Cardiac fibroblast (primary cell): ENCODE results near the gene USP7.

ENCODE experiments used
- DNase-seq, 2 donors: peaks; one replicate each; pipeline versions ENCODE4 v3.0.0 to v3.0.0-alpha.2; 2010; ENCODE audit warnings: low read depth in 2 of 2
- H3K4me3 ChIP-seq, 2 donors: replicated peaks in 1 of 2; 1 replicate in 1 of 2; 2 replicates in 1 of 2; pipeline ENCODE4 v1.5.1; 2011; ENCODE audit warnings: low read depth in 2 of 2, low read length in 2 of 2, mild to moderate bottlenecking in 2 of 2, moderate library complexity in 1 of 2
- TF ChIP-seq, protein P1 (sequence below): IDR thresholded peaks from one replicate; pipeline ENCODE4 v1.5.1; 2011; ENCODE audit warnings: low read depth, mild to moderate bottlenecking, low read length, inconsistent platforms

The USP7 gene

DNA sequence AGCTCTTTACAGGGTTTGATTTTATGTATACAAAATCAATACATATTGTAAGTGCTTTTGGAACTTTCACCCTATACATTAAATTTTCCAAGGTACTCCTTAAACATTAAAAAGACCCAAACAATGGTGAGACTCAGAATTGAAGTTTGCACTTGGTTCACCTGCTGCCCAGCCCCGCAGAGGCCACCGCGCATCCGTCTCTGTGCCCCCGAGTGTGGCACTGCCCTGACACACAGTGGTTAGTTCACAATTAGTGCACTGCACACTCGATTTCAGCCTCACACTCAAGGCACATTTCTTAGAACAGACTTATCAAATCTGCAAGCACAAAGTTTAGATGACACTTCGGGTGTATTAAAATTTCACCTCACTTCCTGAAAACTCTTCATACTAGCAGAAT lies 38.3 kb downstream of the USP7 start:
- H3K4me3 ChIP-seq: no peak overlapping the region
- TF ChIP-seq, protein P1, sequence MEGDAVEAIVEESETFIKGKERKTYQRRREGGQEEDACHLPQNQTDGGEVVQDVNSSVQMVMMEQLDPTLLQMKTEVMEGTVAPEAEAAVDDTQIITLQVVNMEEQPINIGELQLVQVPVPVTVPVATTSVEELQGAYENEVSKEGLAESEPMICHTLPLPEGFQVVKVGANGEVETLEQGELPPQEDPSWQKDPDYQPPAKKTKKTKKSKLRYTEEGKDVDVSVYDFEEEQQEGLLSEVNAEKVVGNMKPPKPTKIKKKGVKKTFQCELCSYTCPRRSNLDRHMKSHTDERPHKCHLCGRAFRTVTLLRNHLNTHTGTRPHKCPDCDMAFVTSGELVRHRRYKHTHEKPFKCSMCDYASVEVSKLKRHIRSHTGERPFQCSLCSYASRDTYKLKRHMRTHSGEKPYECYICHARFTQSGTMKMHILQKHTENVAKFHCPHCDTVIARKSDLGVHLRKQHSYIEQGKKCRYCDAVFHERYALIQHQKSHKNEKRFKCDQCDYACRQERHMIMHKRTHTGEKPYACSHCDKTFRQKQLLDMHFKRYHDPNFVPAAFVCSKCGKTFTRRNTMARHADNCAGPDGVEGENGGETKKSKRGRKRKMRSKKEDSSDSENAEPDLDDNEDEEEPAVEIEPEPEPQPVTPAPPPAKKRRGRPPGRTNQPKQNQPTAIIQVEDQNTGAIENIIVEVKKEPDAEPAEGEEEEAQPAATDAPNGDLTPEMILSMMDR: no peak
- DNase-seq: no peak

DNA sequence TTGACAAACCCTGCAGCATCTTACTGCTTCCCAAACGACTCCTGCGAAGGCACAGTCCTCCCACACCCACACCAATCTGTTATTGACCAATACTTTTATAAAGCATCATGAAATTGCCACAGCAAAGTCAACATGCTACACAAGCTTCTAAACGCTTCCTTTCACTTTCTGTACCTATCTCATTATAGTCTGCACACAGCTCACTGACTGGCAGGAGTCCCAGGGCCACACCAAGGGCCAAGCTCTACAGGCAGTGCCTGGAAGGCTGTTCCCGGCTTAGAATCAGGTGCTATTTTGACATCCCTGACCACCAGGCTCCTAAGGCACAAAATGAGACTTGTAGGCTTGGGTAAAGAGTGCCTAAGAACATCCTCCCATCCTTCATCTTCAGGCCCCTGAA lies 39.5 kb downstream of the USP7 start:
- no peak for DNase-seq
- no peak overlapping the region for H3K4me3 ChIP-seq
- TF ChIP-seq, protein P1: no peak

DNA sequence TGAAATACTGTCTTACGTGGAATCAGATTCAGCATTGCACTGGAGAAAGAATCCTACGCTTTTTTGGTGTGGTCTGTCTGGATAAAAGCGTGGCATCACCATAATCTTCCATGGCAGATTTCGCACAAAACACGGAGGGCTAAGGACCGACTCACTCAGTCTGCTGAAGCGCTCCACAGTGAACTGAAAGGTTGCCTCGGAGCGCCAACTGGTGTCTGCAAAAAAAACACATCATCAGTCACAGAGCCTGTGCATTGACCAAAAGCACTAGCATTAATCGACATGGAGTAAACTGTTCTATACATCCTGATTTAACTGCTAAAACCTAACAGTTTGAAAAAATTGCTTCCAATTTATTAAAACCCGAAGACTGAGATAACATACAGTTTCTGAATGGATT lies 40.5 kb downstream of the USP7 start:
- H3K4me3 ChIP-seq: no peak overlapping the region
- no peak for DNase-seq
- TF ChIP-seq, protein P1: no peak

DNA sequence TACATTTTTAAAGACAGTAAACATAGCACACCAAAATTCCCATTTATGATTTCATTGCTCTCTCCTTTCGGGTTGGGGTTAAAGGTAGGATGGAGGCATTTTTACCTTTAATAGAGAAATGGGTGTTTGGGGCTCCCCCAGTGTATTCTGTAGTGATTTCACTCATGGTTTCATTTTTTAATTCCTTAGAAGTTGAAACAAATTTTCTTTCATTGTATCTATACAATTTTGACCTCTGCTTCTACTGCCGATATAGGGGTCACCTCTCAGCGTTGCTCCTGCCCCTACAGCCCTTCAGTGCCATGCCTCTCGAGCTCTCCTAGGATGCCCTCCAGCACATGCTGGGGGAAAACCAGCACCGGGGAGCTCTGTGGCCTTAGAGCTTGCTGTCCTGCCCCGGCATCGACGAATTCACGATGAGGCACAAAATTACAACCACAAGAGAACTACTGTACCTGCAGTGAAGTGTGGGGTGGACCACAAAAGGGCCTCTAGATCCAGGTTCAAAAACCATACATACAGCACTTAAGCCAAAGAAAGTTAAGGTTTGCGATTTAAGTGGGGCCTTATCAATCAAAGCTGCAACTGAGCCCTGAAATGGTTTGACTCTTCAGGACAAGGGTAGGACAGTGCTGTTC lies 42.2 kb downstream of the USP7 start:
- DNase-seq: no peak
- no peak overlapping the region for H3K4me3 ChIP-seq
- TF ChIP-seq, protein P1: no peak

DNA sequence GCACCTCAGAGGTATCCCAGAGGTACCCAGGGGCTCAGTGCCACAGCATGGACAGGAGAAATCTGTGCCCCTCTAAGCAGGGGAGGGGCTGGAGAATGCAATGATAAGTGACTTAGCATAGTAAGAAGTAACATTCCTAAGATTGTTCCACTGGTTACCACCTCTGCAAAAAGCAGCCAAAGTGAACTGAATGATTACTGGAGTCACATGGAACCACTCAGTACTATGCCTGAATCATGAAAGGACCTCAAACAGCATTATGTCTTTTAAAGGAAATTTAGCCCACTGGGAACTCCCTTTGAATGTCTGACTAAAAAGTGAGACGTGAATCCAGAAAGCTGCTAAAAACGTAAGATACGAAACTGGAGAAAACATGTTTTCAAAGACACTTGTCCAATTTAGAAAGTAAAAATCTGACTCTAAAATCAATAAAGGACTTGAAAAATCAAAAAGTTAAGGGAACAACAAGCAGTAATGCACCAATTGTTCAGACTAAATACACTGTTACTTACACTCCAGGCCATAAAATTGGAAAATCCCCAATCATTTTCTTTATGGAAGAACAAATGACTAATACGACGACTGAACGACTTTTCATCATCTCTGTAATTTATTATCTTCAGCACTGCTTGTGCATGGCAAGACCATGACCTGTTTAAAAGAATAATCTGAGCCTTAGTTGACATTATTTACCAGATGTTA lies 42.9 kb downstream of the USP7 start:
- no peak for DNase-seq
- TF ChIP-seq, protein P1: no peak
- H3K4me3 ChIP-seq: no peak overlapping the region

DNA sequence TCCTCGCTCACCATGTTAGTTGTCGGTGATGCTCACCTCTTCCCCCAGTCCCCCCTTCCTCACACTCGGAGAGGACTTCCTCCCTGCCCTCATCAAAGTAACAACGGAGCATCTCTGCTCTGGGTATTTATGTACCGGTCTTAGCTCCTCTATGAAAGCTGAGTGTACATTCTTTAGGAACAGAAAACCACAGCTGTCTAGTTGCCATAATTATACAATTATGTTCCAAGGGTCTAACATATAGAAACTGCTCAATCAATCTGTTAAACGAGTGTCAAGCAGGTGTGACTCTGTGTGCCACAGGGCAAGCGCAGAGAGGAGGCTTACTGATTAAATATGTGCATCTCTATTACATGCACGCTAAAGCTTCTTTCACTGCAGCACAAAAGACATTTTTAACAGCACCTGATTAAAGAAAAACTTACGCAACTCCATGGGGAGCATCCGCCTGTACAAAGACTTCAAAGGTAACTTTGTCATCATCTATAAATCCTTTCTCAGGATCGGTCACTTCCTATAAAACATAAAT lies 43.7 kb downstream of the USP7 start:
- H3K4me3 ChIP-seq: no peak overlapping the region
- TF ChIP-seq, protein P1: no peak
- DNase-seq: no peak
